Activated naive CD8-positive, alpha-beta T cell treated with anti-CD3 and anti-CD28 coated beads for 36 hours (primary cell): Measurements from ENCODE around the gene AUTS2. TPM values are rescaled to one million over a fixed set of nuclear protein-coding genes. Genes with fewer than 3 reads are reported as not detected.

Experiments used
- DNase-seq: peaks from one replicate; pipeline ENCODE4 v3.0.0; 2021
- H3K27ac Mint-ChIP-seq: one replicate; pipeline ENCODE4 v1.8.0; 2022; ENCODE audit warnings: mild to moderate bottlenecking, moderate library complexity, mixed read lengths
- H3K27me3 Mint-ChIP-seq: one replicate; pipeline ENCODE4 v1.8.0; 2022; ENCODE audit warnings: mild to moderate bottlenecking, mixed read lengths
- H3K36me3 Mint-ChIP-seq: one replicate; pipeline ENCODE4 v1.8.0; 2021; ENCODE audit warnings: mild to moderate bottlenecking, mixed read lengths
- H3K4me1 Mint-ChIP-seq: one replicate; pipeline ENCODE4 v1.8.0; 2021; ENCODE audit warnings: mixed read lengths
- H3K4me3 Mint-ChIP-seq: one replicate; pipeline ENCODE4 v1.8.0; 2022; ENCODE audit warnings: mild to moderate bottlenecking, moderate library complexity, mixed read lengths
- H3K9me3 Mint-ChIP-seq: one replicate; pipeline ENCODE4 v1.8.0; 2022; ENCODE audit warnings: mixed read lengths
- total RNA-seq, 2 experiments: library from RNA; stranded (reverse); gene quantifications; one replicate each; pipeline ENCODE4 v1.2.3, GENCODE V29; 2021

The AUTS2 gene
- total RNA-seq, 2 experiments from 2014 or later: 0.58 to 0.78 TPM

- Mint-ChIP-seq H3K4me1 (no peaks in the 10 kb centered on the region), H3K27me3 (no peaks in the 10 kb centered on the region), H3K4me3 (no peak overlapping the region), H3K9me3 (no peaks in the 10 kb centered on the region), H3K27ac (no peak overlapping the region), H3K36me3 (no peaks in the 10 kb centered on the region)
- no peak for DNase-seq
Measured at GRCh38 chr7:70371652-70372051, 773.4 kb downstream of the AUTS2 start.

- Mint-ChIP-seq H3K9me3 (no peaks in the 10 kb centered on the region), H3K36me3 (no peaks in the 10 kb centered on the region), H3K27ac (no peak overlapping the region), H3K4me3 (no peak overlapping the region), H3K4me1 (no peaks in the 10 kb centered on the region), H3K27me3 (no peaks in the 10 kb centered on the region)
- no peak for DNase-seq
Measured at GRCh38 chr7:70372768-70373515, 774.7 kb downstream of the AUTS2 start.

- Mint-ChIP-seq H3K27me3 (no peaks in the 10 kb centered on the region), H3K27ac (no peak overlapping the region), H3K36me3 (no peaks in the 10 kb centered on the region), H3K4me1 (no peaks in the 10 kb centered on the region), H3K9me3 (no peaks in the 10 kb centered on the region), H3K4me3 (no peak overlapping the region)
- no peak for DNase-seq
Measured at GRCh38 chr7:70374772-70375533, 776.7 kb downstream of the AUTS2 start.

- Mint-ChIP-seq H3K36me3 (no peaks in the 10 kb centered on the region), H3K27ac (no peak overlapping the region)
Measured at GRCh38 chr7:70376561-70377031, 778.3 kb downstream of the AUTS2 start.

GRCh38 chr7:70377957-70378356 lies 779.7 kb downstream of the AUTS2 start:
- Mint-ChIP-seq H3K4me3 (no peak overlapping the region), H3K27me3 (no peaks in the 10 kb centered on the region), H3K36me3 (no peaks in the 10 kb centered on the region), H3K4me1 (no peaks in the 10 kb centered on the region), H3K9me3 (no peaks in the 10 kb centered on the region), H3K27ac (no peak overlapping the region)
- DNase-seq: no peak

More at GRCh38 chr7:70376561-70377031, 778.3 kb downstream of the AUTS2 start:
- H3K9me3 Mint-ChIP-seq: no peaks in the 10 kb centered on the region
- no peak overlapping the region for H3K4me3 Mint-ChIP-seq
- no peak for DNase-seq
- H3K27me3 Mint-ChIP-seq: no peaks in the 10 kb centered on the region
- no peaks in the 10 kb centered on the region for H3K4me1 Mint-ChIP-seq

GRCh38 chr7:70379210-70379609 lies 780.9 kb downstream of the AUTS2 start:
- DNase-seq: no peak
- Mint-ChIP-seq H3K4me3 (no peak overlapping the region), H3K4me1 (no peaks in the 10 kb centered on the region), H3K9me3 (no peaks in the 10 kb centered on the region), H3K36me3 (no peaks in the 10 kb centered on the region), H3K27me3 (no peaks in the 10 kb centered on the region), H3K27ac (no peak overlapping the region)

- no peaks in the 10 kb centered on the region for H3K4me1 Mint-ChIP-seq
Measured at GRCh38 chr7:70380421-70381015, 782.2 kb downstream of the AUTS2 start.

GRCh38 chr7:70383066-70383782 lies 784.9 kb downstream of the AUTS2 start:
- Mint-ChIP-seq H3K27ac (no peak overlapping the region), H3K4me1 (no peaks in the 10 kb centered on the region), H3K36me3 (no peaks in the 10 kb centered on the region), H3K4me3 (no peak overlapping the region), H3K27me3 (no peaks in the 10 kb centered on the region), H3K9me3 (no peaks in the 10 kb centered on the region)
- no peak for DNase-seq

More at GRCh38 chr7:70380421-70381015, 782.2 kb downstream of the AUTS2 start:
- H3K9me3 Mint-ChIP-seq: no peaks in the 10 kb centered on the region
- H3K27me3 Mint-ChIP-seq: no peaks in the 10 kb centered on the region
- no peaks in the 10 kb centered on the region for H3K36me3 Mint-ChIP-seq
- no peak for DNase-seq
- H3K27ac Mint-ChIP-seq: no peak overlapping the region
- no peak overlapping the region for H3K4me3 Mint-ChIP-seq

- DNase-seq: no peak
- H3K4me1 Mint-ChIP-seq: no peaks in the 10 kb centered on the region
- H3K4me3 Mint-ChIP-seq: no peak overlapping the region
- no peaks in the 10 kb centered on the region for H3K27me3 Mint-ChIP-seq
- H3K27ac Mint-ChIP-seq: no peak overlapping the region
- H3K9me3 Mint-ChIP-seq: no peaks in the 10 kb centered on the region
- no peaks in the 10 kb centered on the region for H3K36me3 Mint-ChIP-seq
Measured at GRCh38 chr7:70384024-70384423, 785.7 kb downstream of the AUTS2 start.

- no peak for DNase-seq
- Mint-ChIP-seq H3K4me3 (no peak overlapping the region), H3K36me3 (no peaks in the 10 kb centered on the region), H3K27me3 (no peaks in the 10 kb centered on the region), H3K27ac (no peak overlapping the region), H3K4me1 (no peaks in the 10 kb centered on the region), H3K9me3 (no peaks in the 10 kb centered on the region)
Measured at GRCh38 chr7:70384891-70385290, 786.6 kb downstream of the AUTS2 start.

- Mint-ChIP-seq H3K36me3 (no peaks in the 10 kb centered on the region), H3K9me3 (no peaks in the 10 kb centered on the region), H3K4me1 (no peaks in the 10 kb centered on the region), H3K27me3 (no peaks in the 10 kb centered on the region), H3K27ac (no peak overlapping the region), H3K4me3 (no peak overlapping the region)
- no peak for DNase-seq
Measured at GRCh38 chr7:70387217-70387616, 788.9 kb downstream of the AUTS2 start.

- Mint-ChIP-seq H3K36me3 (no peaks in the 10 kb centered on the region), H3K27me3 (no peaks in the 10 kb centered on the region), H3K9me3 (no peaks in the 10 kb centered on the region), H3K27ac (no peak overlapping the region), H3K4me3 (no peak overlapping the region), H3K4me1 (no peaks in the 10 kb centered on the region)
- DNase-seq: no peak
Measured at GRCh38 chr7:70389531-70390151, 791.4 kb downstream of the AUTS2 start.

GRCh38 chr7:70390251-70390650 lies 792.0 kb downstream of the AUTS2 start:
- H3K27me3 Mint-ChIP-seq: no peaks in the 10 kb centered on the region
- H3K36me3 Mint-ChIP-seq: no peaks in the 10 kb centered on the region
- H3K9me3 Mint-ChIP-seq: no peaks in the 10 kb centered on the region
- H3K27ac Mint-ChIP-seq: no peak overlapping the region
- H3K4me3 Mint-ChIP-seq: no peak overlapping the region
- H3K4me1 Mint-ChIP-seq: no peaks in the 10 kb centered on the region
- no peak for DNase-seq

GRCh38 chr7:70392256-70392876 lies 794.1 kb downstream of the AUTS2 start:
- Mint-ChIP-seq H3K9me3 (no peaks in the 10 kb centered on the region), H3K27me3 (no peaks in the 10 kb centered on the region), H3K27ac (no peak overlapping the region), H3K4me3 (no peak overlapping the region), H3K36me3 (no peaks in the 10 kb centered on the region), H3K4me1 (no peaks in the 10 kb centered on the region)
- no peak for DNase-seq
